GM21367 (cell line): Measurements from ENCODE around the gene LRRN4.
"Not testable (repeated sequence)": the region's sequence is repeated elsewhere in the genome, so short reads cannot be mapped to it uniquely, and the experiment has no call there.

ENCODE experiments used
- ATAC-seq: cut with Tn5 transposase; IDR thresholded peaks from one replicate; pipeline ENCODE4 v1.9.1; 2021; ENCODE audit not compliant: unreplicated experiment

The LRRN4 gene

GRCh38 chr20:6060213-6060612 lies 6.4 kb upstream of the LRRN4 start:
- no peak for ATAC-seq

- no peak for ATAC-seq
Measured at GRCh38 chr20:6058684-6059295, 4.9 kb upstream of the LRRN4 start.

DNA sequence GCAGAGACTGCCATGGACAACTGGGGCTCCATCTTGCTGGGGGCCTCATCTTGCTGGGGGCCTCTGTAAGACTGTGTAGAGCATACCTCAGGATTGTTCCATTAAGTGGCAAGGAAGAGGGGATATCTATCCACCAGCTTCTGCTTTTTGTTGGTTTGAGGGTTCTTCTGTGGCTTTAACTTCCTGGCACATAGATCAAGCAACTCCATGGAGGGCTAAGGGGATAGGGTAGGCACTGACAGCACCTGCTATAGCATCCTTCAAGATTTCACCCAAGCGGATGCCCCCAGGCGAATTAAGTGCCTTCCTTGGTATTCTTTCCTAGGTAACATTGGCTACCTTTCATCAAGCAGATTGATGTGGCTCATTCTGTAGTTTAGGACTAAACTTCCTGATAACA lies 3.8 kb upstream of the LRRN4 start:
- no peak for ATAC-seq

GRCh38 chr20:6057139-6057538 lies 3.3 kb upstream of the LRRN4 start:
- ATAC-seq = no peak

GRCh38 chr20:6055981-6056569 lies 2.2 kb upstream of the LRRN4 start:
- ATAC-seq = no peak

DNA sequence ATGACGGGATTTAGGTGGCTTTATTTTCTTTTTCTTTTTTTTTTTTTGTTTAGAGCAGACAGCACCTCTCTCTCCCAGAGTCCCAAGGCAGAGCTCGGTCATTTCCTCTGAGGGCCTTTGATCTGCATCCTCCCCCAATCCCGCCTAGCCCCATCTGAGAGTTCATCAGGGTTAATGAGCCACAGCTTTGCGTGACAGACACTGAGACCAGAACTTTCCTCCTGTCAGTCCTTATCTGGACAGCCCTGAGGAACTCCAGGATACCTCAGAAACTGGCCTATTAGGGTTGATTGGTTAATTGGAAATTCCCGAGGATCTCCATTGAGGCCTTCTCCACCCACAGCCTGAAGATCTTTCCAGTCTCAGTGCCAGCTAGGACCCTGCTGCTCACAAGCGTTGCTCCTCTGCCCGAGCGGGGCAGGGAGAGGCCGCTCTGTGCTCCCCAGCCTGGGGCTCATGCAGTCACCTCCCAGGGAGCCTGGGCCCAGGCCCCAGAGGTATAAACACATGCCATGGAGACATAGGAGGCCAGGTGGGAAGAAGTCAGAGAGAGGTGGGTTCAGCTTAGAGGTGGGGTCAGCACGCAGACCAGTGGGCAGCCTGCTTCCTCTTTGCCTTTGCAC lies 1.4 kb upstream of the LRRN4 start:
- ATAC-seq = no peak

- ATAC-seq = not testable (repeated sequence)
Measured at GRCh38 chr20:6054689-6055051, 810 bp upstream of the LRRN4 start.

DNA sequence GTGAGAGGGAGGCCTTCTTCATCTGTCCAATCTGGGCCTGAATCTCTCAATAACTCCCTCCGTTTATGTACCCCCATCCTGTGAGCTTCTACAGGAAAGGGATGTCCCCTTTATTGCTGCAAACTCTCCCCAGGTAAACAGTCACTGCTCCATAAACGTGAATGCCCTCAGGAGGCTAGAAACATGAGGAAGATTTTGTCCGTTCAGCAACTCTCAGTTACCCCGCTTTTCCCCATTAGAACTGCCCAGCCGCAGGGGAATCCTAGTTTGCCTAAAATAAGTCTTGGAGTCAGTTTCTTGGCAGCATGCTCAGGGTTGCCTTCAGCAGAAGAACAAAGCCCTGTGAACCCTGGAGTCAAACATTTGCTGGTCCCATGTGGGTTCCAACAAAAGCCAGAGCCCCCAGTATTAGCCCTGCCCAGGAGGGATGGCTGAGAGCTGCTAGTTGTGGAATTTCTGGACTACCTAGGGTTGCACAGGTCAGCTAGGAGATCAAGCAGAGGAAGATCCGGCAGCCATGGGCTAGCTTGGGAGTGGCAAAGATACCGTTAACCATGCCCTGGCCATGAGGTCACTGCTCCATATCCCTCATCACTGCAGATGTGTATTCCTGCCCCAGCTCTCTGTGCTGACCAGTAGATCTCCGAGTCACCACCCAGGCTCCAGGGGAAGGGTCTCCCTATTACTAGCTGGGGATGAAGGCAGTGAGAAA lies 640 bp downstream of the LRRN4 start:
- ATAC-seq = no peak

DNA sequence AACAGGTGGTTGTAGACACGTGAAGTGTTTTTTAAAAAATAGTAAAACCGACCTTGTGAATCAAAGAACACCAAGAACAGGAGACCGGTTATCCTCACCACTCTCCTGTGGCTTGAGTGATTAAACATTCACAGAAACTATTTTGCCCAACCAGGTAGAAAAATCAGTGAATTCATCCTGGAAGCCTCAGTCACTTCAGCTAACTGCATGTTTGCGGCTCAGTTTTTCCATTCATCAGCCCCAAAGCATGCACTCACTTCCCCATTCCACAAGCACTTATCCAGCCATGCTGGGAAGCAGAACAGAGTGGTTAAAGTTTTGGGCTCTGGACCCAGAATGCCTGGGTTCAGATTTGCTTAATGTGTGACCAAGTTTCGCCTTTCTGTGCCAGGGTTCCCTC lies 2.4 kb downstream of the LRRN4 start:
- ATAC-seq = no peak

DNA sequence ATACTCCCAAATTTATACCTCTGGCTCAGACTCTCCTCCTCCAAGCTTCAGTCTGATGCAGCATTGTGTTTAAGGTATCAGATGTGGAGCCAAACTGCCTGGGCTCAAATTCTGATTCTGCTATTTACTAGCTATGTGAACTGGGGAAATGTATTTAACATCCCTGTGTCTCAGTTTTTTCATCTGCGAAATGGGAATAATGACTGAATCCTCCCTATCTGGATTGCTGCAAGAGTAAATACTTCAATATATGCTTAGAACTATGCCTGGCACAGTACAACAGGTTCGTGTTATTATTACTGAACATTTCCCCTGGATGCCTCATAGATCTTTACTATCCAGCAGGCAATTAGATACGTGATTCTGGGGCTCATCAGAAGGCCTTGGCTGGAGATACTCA lies 5.5 kb downstream of the LRRN4 start:
- no peak for ATAC-seq

GRCh38 chr20:6046432-6046831 lies 7.4 kb downstream of the LRRN4 start:
- no peak for ATAC-seq

- no peak for ATAC-seq
Measured at GRCh38 chr20:6045566-6045965, 8.3 kb downstream of the LRRN4 start.

DNA sequence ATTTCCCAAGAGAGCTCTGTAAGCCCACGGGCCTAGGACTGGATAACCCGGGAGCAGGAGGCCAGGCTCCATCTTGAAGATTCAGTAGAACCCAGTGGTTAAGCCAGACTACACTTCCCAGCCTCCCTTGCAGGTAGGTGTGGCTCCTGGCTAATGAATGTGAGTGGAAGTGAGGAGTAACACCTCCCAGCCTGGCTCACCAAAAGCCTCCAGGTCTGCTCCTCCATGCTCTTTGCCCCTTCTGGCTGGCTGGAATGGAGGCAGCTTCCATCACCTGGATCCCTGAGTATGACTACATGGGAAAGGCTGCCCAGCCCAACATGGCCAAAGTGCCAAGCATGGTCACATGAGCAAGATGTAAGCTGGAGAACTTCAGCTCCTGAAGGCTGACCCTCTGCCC lies 9.7 kb downstream of the LRRN4 start:
- ATAC-seq = no peak

- no peak for ATAC-seq
Measured at GRCh38 chr20:6041808-6042265, 12.0 kb downstream of the LRRN4 start.

DNA sequence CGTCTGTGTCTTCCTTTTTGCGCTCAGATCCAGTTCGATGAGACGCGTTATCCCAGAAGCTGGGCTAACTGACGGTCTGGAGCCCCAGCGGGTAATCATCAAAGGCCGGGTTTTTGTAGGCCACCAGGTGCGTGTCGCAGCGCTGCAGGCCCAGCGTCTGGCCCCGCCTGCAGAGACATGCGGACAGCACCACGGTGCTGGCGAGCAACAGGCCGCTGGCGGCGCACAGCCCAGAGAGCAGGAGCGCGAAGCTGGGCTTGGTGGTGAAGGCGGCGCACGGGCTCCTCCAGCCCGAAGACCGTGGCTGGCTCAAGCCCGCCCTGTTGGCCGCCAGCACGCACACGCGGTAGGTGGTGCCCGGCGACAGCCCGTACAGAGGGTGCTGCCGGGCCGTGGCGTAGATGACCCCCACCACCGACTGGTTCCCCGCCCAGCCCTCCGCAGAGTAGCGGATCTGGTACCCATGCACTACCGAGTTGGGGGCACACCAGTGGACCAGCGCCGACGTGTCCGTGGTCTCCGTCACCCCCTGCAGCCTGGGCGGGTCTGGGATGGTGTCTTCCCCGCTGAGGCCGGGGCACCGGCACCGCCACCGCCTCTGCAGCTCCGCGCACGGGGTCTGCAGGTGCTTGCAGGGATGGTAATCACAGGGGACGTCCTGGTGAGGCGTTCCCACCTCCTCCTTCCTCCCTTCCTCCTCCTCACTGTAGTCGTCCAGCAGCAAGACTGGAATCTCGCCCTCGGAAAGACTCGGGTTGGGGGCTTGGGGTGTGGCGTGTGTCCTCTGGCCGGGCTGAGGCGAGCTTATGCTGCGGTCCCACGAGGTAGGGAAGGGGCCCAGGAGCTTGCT lies 12.7 kb downstream of the LRRN4 start:
- ATAC-seq = no peak

- ATAC-seq = no peak
Measured at GRCh38 chr20:6040540-6040939, 13.3 kb downstream of the LRRN4 start.

DNA sequence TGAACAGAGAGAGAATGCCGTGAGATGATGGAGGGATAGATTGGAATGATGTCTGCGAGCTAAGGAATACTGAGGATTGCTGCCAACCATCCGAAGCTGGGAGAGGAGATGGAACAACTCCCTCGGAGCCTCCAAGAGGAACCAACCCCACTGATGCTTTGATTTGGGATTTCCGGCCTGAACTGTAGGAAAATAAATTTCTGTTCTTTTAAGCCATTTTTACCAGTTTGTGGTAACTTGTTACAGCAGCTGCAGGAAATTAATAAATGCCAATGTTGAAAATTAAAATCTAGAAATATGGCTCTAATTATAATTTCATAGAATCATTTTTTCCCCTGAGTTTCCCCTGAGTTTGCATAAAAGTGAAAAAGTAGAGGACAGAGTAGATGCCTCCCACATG lies 14.1 kb downstream of the LRRN4 start:
- no peak for ATAC-seq

DNA sequence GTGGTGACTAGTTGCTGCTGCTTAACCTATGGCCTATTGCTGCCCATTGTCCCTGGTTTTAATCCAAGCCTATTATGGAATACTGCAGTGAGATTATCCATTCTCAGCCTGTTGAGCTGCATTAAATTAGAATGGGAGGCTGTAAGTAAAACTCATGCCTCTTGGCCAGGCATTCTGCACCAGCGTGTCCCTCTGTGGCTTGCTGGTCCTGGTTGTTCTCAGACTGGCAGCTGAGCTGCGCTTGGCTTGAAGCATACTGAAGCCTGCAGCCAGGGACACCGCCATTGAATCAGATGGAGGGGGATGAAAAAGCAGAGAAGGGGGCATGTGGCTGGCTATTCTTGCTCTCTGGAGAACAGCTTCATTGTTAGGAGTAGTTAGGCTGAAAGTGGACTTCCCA lies 15.6 kb downstream of the LRRN4 start:
- ATAC-seq = no peak

- no peak for ATAC-seq
Measured at GRCh38 chr20:6037082-6037481, 16.8 kb downstream of the LRRN4 start.

DNA sequence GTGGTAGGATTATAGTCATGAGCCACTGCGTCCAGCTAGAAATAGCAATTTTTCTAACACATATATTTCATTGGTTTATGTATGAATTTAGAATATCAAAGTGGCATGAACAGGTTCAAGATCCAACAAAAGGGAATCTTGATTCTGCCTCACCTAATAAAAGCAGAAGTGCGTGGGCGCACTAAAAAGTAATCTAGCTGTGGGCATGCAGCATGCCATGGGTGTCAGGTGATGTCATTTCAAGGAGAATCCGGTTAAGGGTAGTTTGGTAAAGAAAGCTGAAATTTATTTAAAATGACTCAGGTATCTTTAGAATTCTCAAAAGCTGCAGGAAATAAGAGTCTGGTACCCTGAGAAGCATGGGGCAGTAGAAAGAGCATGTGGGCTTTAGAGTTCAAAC lies 17.6 kb downstream of the LRRN4 start:
- ATAC-seq = no peak
